DOHH2 (cell line): Measurements from ENCODE around the gene NHERF1.

Experiments used
- H3F3A ChIP-seq: fragments of 200-600 bp; sonication (generic), shearing (Covaris generic); 2 replicates; pipeline ENCODE4 v1.6.0; 2016; ENCODE audit warnings: antibody characterized with exemption, mild to moderate bottlenecking; ENCODE audit not compliant: control insufficient read depth, insufficient read depth
- H3K27ac ChIP-seq: fragments of 200-600 bp; sonication (generic); 2 replicates; pipeline ENCODE4 v1.5.1; 2014; ENCODE audit warnings: low read depth, mild to moderate bottlenecking, low read length, moderate library complexity
- H3K27me3 ChIP-seq: fragments of 200-600 bp; sonication (generic); 2 replicates; pipeline ENCODE4 v1.6.1; 2014; ENCODE audit warnings: mild to moderate bottlenecking, low read length, mixed read lengths; ENCODE audit not compliant: control insufficient read depth
- H3K36me3 ChIP-seq: fragments of 200-600 bp; sonication (generic); 2 replicates; pipeline ENCODE4 v1.6.1; 2014; ENCODE audit warnings: mild to moderate bottlenecking, low read length, moderate library complexity, mixed read lengths; ENCODE audit not compliant: control insufficient read depth
- H3K4me1 ChIP-seq: fragments of 200-600 bp; sonication (generic); 2 replicates; pipeline ENCODE4 v1.6.1; 2014; ENCODE audit warnings: mild to moderate bottlenecking, low read length, mixed read lengths; ENCODE audit not compliant: control insufficient read depth
- H3K4me2 ChIP-seq: fragments of 200-600 bp; sonication (generic); 2 replicates; pipeline ENCODE4 v1.6.0; 2014; ENCODE audit warnings: mild to moderate bottlenecking, low read length, moderate library complexity
- H3K4me3 ChIP-seq: fragments of 200-600 bp; sonication (generic); 2 replicates; pipeline ENCODE4 v1.5.1; 2014; ENCODE audit warnings: mild to moderate bottlenecking, low read length, mixed read lengths
- H3K79me2 ChIP-seq: fragments of 200-600 bp; sonication (generic); 2 replicates; pipeline ENCODE4 v1.6.1; 2014; ENCODE audit warnings: mild to moderate bottlenecking, low read length, mixed read lengths; ENCODE audit not compliant: control insufficient read depth
- H3K9me2 ChIP-seq: fragments of 200-600 bp; sonication (generic); replicated peaks from 2 replicates; pipeline ENCODE4 v1.6.1; 2014; ENCODE audit warnings: mild to moderate bottlenecking, low read length, mixed read lengths; ENCODE audit not compliant: control insufficient read depth
- H3K9me3 ChIP-seq: fragments of 200-600 bp; sonication (generic); 2 replicates; pipeline ENCODE4 v1.6.1; 2014; ENCODE audit warnings: antibody characterized with exemption, low read length, mixed read lengths; ENCODE audit not compliant: control insufficient read depth, insufficient read depth
- H4K20me1 ChIP-seq: fragments of 200-600 bp; sonication (generic); 2 replicates; pipeline ENCODE4 v1.6.0; 2014; ENCODE audit warnings: low read depth, mild to moderate bottlenecking, antibody characterized with exemption, low read length, moderate library complexity; ENCODE audit not compliant: control insufficient read depth, insufficient read depth
- CTCF ChIP-seq: fragments of 200-600 bp; sonication (generic); IDR thresholded peaks from one replicate; pipeline ENCODE4 v1.5.1; 2014; ENCODE audit warnings: antibody characterized with exemption, mild to moderate bottlenecking, low read depth, low read length; ENCODE audit not compliant: poor library complexity, severe bottlenecking
- EZH2phosphoT487 ChIP-seq: fragments of 200-600 bp; sonication (generic); IDR thresholded peaks from 2 replicates; pipeline ENCODE4 v1.6.1; 2017; ENCODE audit warnings: borderline replicate concordance, mild to moderate bottlenecking, antibody characterized with exemption, low read length, moderate library complexity, mixed read lengths

The NHERF1 gene

GRCh38 chr17:74761931-74762330 is 13.5 kb downstream of the NHERF1 start:
- H3K4me1 ChIP-seq = peaks cover 28% of the 10 kb centered on the region

GRCh38 chr17:74763565-74764387 is 15.3 kb downstream of the NHERF1 start:
- H3K27ac ChIP-seq = no peak overlapping the region

More at GRCh38 chr17:74761931-74762330, 13.5 kb downstream of the NHERF1 start:
- no peaks in the 10 kb centered on the region for H3K36me3 ChIP-seq
- H3F3A ChIP-seq = no peaks in the 10 kb centered on the region
- H3K9me3 ChIP-seq = no peaks in the 10 kb centered on the region
- H3K9me2 ChIP-seq = no peaks in the 10 kb centered on the region
- TF ChIP-seq EZH2phosphoT487 (no peak), CTCF (no peak)
- no peak overlapping the region for H3K27ac ChIP-seq
- no peak overlapping the region for H3K4me3 ChIP-seq
- no peak overlapping the region for H3K4me2 ChIP-seq
- peaks cover 39% of the 10 kb centered on the region for H3K79me2 ChIP-seq
- H4K20me1 ChIP-seq = peaks cover 20% of the 10 kb centered on the region; the same call in 1 of the 2 replicates
- no peaks in the 10 kb centered on the region for H3K27me3 ChIP-seq

GRCh38 chr17:74764751-74765286 is 16.4 kb downstream of the NHERF1 start:
- Histone ChIP-seq H3K27ac (no peak overlapping the region), H4K20me1 (0 out of 2 replicates have a peak, but pooled peaks cover 6% of the 10 kb centered on the region), H3F3A (no peaks in the 10 kb centered on the region), H3K4me1 (peaks cover 2% of the 10 kb centered on the region), H3K4me3 (no peak overlapping the region), H3K27me3 (no peaks in the 10 kb centered on the region), H3K9me2 (no peaks in the 10 kb centered on the region), H3K4me2 (no peak overlapping the region), H3K79me2 (peaks cover 12% of the 10 kb centered on the region), H3K9me3 (no peaks in the 10 kb centered on the region), H3K36me3 (peaks cover 15% of the 10 kb centered on the region)
- TF ChIP-seq CTCF (no peak), EZH2phosphoT487 (no peak)

More at GRCh38 chr17:74763565-74764387, 15.3 kb downstream of the NHERF1 start:
- Histone ChIP-seq H3K9me2 (no peaks in the 10 kb centered on the region), H3K4me1 (peaks cover 12% of the 10 kb centered on the region), H3K4me2 (no peak overlapping the region), H3K27me3 (no peaks in the 10 kb centered on the region), H3K36me3 (peaks cover 4% of the 10 kb centered on the region), H3K79me2 (peaks cover 21% of the 10 kb centered on the region), H3K4me3 (no peak overlapping the region), H4K20me1 (peaks cover 9% of the 10 kb centered on the region; the same call in 1 of the 2 replicates), H3F3A (no peaks in the 10 kb centered on the region), H3K9me3 (no peaks in the 10 kb centered on the region)
- TF ChIP-seq EZH2phosphoT487 = no peak
- TF ChIP-seq CTCF = no peak
